Neural cell (in vitro differentiated cells): ENCODE data around the gene DCANP1.

Experiments
- EZH2 ChIP-seq: fragments of 200-600, 300-800 bp; shearing (Covaris generic), sonication (generic); IDR thresholded peaks from 2 replicates; pipeline ENCODE4 v1.6.1; 2014; ENCODE audit warnings: antibody characterized with exemption, low read length, borderline replicate concordance, mild to moderate bottlenecking; ENCODE audit not compliant: insufficient read depth, poor library complexity, severe bottlenecking
- MXI1 ChIP-seq: fragments of 450-650 bp; conservative IDR thresholded peaks from 2 replicates; pipeline ENCODE4 v1.6.1; 2014; ENCODE audit warnings: antibody characterized with exemption, mild to moderate bottlenecking; ENCODE audit not compliant: poor library complexity, severe bottlenecking
- POLR2AphosphoS5 ChIP-seq: IDR thresholded peaks from 2 replicates; pipeline ENCODE4 v1.6.1; 2012
- RAD21 ChIP-seq: fragments of 450-650 bp; conservative IDR thresholded peaks from 2 replicates; pipeline ENCODE4 v1.6.1; 2014; ENCODE audit warnings: antibody characterized with exemption, mild to moderate bottlenecking, moderate library complexity
- SMC3 ChIP-seq: fragments of 450-650 bp; conservative IDR thresholded peaks from 2 replicates; pipeline ENCODE4 v1.6.1; 2014; ENCODE audit warnings: antibody characterized with exemption, mild to moderate bottlenecking, moderate library complexity; ENCODE audit not compliant: poor library complexity
- TAF1 ChIP-seq: IDR thresholded peaks from 2 replicates; pipeline ENCODE4 v1.6.1; 2012; ENCODE audit warnings: low read depth
- TF ChIP-seq, protein P1 (sequence below): fragments of 450-650 bp; IDR thresholded peaks from 2 replicates; pipeline ENCODE4 v1.5.1; 2014; ENCODE audit warnings: antibody characterized with exemption, mild to moderate bottlenecking, moderate library complexity; ENCODE audit not compliant: poor library complexity, severe bottlenecking

DNA sequence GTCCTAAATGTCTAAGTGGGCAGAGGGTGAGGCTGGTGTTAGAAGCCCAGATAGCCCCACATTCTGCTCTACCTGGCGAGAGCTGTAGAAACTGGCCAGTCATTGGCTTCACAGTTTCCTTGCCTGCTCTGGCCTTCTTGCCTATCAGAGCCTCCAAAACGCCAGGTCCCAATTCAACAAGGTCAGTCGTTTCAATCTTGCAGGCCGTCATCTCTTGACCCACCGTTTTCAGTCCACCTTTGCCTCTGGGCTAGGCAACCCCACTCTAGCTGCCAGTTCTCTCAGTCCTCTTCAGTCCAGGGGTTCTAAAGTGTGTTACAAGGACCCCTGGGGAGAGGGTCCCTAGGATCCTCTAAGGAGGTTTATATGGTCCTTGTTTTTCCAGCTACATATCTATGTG, 25.0 kb upstream of the DCANP1 start:
- TF ChIP-seq, protein P1, sequence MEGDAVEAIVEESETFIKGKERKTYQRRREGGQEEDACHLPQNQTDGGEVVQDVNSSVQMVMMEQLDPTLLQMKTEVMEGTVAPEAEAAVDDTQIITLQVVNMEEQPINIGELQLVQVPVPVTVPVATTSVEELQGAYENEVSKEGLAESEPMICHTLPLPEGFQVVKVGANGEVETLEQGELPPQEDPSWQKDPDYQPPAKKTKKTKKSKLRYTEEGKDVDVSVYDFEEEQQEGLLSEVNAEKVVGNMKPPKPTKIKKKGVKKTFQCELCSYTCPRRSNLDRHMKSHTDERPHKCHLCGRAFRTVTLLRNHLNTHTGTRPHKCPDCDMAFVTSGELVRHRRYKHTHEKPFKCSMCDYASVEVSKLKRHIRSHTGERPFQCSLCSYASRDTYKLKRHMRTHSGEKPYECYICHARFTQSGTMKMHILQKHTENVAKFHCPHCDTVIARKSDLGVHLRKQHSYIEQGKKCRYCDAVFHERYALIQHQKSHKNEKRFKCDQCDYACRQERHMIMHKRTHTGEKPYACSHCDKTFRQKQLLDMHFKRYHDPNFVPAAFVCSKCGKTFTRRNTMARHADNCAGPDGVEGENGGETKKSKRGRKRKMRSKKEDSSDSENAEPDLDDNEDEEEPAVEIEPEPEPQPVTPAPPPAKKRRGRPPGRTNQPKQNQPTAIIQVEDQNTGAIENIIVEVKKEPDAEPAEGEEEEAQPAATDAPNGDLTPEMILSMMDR = no peak
- no peak for TF ChIP-seq RAD21
- no peak for TF ChIP-seq EZH2
- TF ChIP-seq POLR2AphosphoS5 = no peak
- no peak for TF ChIP-seq MXI1
- no peak for TF ChIP-seq TAF1
- no peak for TF ChIP-seq SMC3
